Mesendoderm (in vitro differentiated cells): ENCODE data around the gene GAS6.
A peak's percentile ranks its signal among the peaks of the same experiment; 100 is the strongest.

Experiments used
- DNase-seq: peaks from one replicate; pipeline ENCODE4 v3.0.0; 2013
- H2AK5ac ChIP-seq: 2 replicates; pipeline ENCODE4 v1.6.1; 2013; ENCODE audit warnings: low read length, inconsistent platforms
- H2BK120ac ChIP-seq: 2 replicates; pipeline ENCODE4 v1.6.1; 2013; ENCODE audit warnings: low read depth, mild to moderate bottlenecking, low read length, moderate library complexity, mixed read lengths
- H2BK15ac ChIP-seq: replicated peaks from 2 replicates; pipeline ENCODE4 v1.6.1; 2013; ENCODE audit warnings: low read depth, mild to moderate bottlenecking, moderate library complexity
- H2BK5ac ChIP-seq: 2 replicates; pipeline ENCODE4 v1.6.1; 2013; ENCODE audit warnings: low read length, inconsistent platforms
- H3K18ac ChIP-seq: 2 replicates; pipeline ENCODE4 v1.6.1; 2013; ENCODE audit warnings: mild to moderate bottlenecking, low read length, mixed read lengths
- H3K23ac ChIP-seq: one replicate; pipeline ENCODE4 v1.6.1; 2013; ENCODE audit warnings: low read length
- H3K27ac ChIP-seq: 2 replicates; pipeline ENCODE4 v1.5.1; 2013; ENCODE audit warnings: low read depth, mild to moderate bottlenecking, inconsistent platforms, low read length, moderate library complexity
- H3K27me3 ChIP-seq: 2 replicates; pipeline ENCODE4 v1.6.1; 2013; ENCODE audit warnings: low read length, control low read depth, mild to moderate bottlenecking, inconsistent platforms; ENCODE audit not compliant: insufficient read depth, poor library complexity
- H3K36me3 ChIP-seq: 2 replicates; pipeline ENCODE4 v1.6.1; 2013; ENCODE audit warnings: low read length, inconsistent platforms; ENCODE audit not compliant: control insufficient read depth, insufficient read depth
- H3K4ac ChIP-seq: one replicate; pipeline ENCODE4 v1.6.1; 2013; ENCODE audit warnings: low read depth, mild to moderate bottlenecking, low read length, moderate library complexity
- H3K4me1 ChIP-seq: 2 replicates; pipeline ENCODE4 v1.6.1; 2013; ENCODE audit warnings: low read depth, low read length, inconsistent platforms; ENCODE audit not compliant: control insufficient read depth
- H3K4me2 ChIP-seq: 2 replicates; pipeline ENCODE4 v1.6.1; 2013; ENCODE audit warnings: low read length
- H3K4me3 ChIP-seq: 2 replicates; pipeline ENCODE4 v1.5.1; 2013; ENCODE audit warnings: mild to moderate bottlenecking, low read length
- H3K56ac ChIP-seq: one replicate; pipeline ENCODE4 v1.6.1; 2013; ENCODE audit warnings: low read length
- H3K79me1 ChIP-seq: 2 replicates; pipeline ENCODE4 v1.6.1; 2013; ENCODE audit warnings: low read length, inconsistent platforms
- H3K79me2 ChIP-seq: 2 replicates; pipeline ENCODE4 v1.6.1; 2013; ENCODE audit warnings: mild to moderate bottlenecking, low read length; ENCODE audit not compliant: control insufficient read depth, insufficient read depth
- H3K9ac ChIP-seq: 2 replicates; pipeline ENCODE4 v1.6.1; 2013; ENCODE audit warnings: low read length, inconsistent platforms
- H4K5ac ChIP-seq: one replicate; pipeline ENCODE4 v1.6.1; 2013; ENCODE audit warnings: low read length
- H4K8ac ChIP-seq: one replicate; pipeline ENCODE4 v1.6.1; 2013; ENCODE audit warnings: low read depth, mild to moderate bottlenecking, control low read depth, low read length, moderate library complexity
- WGBS: extraction: QIAGEN DNeasy Blood & Tissue Kit; methylation state at CpG from one replicate; pipeline ENCODE4 v1.1.7; 2013; ENCODE audit warnings: low lambda C conversion rate, missing lambda C conversion rate; ENCODE audit not compliant: insufficient coverage; ENCODE audit errors: extremely low coverage; 5-methylcytosine and 5-hydroxymethylcytosine counted together

The GAS6 gene

DNA sequence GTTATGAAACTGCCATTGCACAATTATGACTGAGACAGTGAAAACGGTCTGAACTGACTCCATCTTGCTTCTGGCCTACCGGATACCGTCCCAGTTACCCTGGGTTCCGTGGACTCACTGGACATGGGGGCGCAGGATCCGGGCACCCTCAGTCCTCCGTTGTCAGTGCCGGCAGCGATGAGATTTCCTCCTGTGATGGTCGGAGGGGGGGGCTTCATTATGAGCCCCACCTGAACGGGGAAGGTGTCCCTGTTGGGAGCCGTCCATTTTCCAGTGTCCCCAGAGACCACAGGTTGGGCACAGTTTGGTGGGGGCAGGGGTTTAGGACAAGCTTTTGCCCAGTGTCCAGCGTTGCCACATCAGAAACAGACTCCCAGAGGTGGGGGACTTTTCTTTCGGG is 81.4 kb downstream of the GAS6 start:
- no peak overlapping the region for H3K18ac ChIP-seq
- H3K79me1 ChIP-seq, result no peaks in the 10 kb centered on the region
- H2BK120ac ChIP-seq, result no peak overlapping the region
- H4K5ac ChIP-seq, result no peak overlapping the region
- H3K23ac ChIP-seq, result no peak overlapping the region
- H2BK5ac ChIP-seq, result no peak overlapping the region
- no peak for DNase-seq
- H3K36me3 ChIP-seq, result no peaks in the 10 kb centered on the region
- H3K4me2 ChIP-seq, result no peak overlapping the region
- no peak overlapping the region for H3K4me3 ChIP-seq
- no peak overlapping the region for H3K56ac ChIP-seq
- no peaks in the 10 kb centered on the region for H3K79me2 ChIP-seq
- no peak overlapping the region for H2AK5ac ChIP-seq
- H3K27ac ChIP-seq, result no peak overlapping the region
- no CpG with 5 or more reads among the region's 14 CpGs for WGBS
- H3K9ac ChIP-seq, result no peak overlapping the region
- H3K4ac ChIP-seq, result no peak overlapping the region
- no peak overlapping the region for H4K8ac ChIP-seq
- H3K4me1 ChIP-seq, result no peaks in the 10 kb centered on the region
- H2BK15ac ChIP-seq, result no peak overlapping the region
- H3K27me3 ChIP-seq, result no peaks in the 10 kb centered on the region

DNA sequence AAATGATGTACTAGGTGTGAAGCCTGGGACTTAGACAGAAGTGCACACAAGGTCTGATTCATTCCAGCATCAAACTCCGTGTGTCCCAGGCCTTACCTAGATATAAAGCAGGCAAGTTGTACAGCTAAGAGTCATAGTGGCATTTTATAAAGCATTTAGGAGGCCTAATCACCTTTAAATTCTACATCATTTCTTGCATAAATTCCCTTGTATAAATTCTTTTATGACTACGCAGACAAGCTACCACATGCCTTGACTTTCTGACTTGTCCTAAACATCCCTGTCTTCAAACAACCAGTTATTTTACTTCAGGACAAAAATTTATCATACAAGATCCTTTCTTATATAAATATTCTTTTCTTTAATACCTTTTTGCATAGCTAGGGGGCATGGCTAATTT is 82.3 kb downstream of the GAS6 start:
- no CpG with 5 or more reads among the region's 2 CpGs for WGBS
- Histone ChIP-seq H3K27ac (no peak overlapping the region), H3K79me2 (no peaks in the 10 kb centered on the region), H3K23ac (no peak overlapping the region), H3K4ac (no peak overlapping the region), H3K4me2 (no peak overlapping the region), H2BK5ac (no peak overlapping the region), H3K79me1 (no peaks in the 10 kb centered on the region), H3K36me3 (no peaks in the 10 kb centered on the region), H3K27me3 (no peaks in the 10 kb centered on the region), H2BK15ac (no peak overlapping the region), H4K5ac (no peak overlapping the region), H3K56ac (no peak overlapping the region), H3K9ac (no peak overlapping the region), H3K18ac (no peak overlapping the region), H3K4me1 (no peaks in the 10 kb centered on the region), H4K8ac (no peak overlapping the region), H2BK120ac (no peak overlapping the region), H3K4me3 (no peak overlapping the region), H2AK5ac (no peak overlapping the region)
- no peak for DNase-seq

DNA sequence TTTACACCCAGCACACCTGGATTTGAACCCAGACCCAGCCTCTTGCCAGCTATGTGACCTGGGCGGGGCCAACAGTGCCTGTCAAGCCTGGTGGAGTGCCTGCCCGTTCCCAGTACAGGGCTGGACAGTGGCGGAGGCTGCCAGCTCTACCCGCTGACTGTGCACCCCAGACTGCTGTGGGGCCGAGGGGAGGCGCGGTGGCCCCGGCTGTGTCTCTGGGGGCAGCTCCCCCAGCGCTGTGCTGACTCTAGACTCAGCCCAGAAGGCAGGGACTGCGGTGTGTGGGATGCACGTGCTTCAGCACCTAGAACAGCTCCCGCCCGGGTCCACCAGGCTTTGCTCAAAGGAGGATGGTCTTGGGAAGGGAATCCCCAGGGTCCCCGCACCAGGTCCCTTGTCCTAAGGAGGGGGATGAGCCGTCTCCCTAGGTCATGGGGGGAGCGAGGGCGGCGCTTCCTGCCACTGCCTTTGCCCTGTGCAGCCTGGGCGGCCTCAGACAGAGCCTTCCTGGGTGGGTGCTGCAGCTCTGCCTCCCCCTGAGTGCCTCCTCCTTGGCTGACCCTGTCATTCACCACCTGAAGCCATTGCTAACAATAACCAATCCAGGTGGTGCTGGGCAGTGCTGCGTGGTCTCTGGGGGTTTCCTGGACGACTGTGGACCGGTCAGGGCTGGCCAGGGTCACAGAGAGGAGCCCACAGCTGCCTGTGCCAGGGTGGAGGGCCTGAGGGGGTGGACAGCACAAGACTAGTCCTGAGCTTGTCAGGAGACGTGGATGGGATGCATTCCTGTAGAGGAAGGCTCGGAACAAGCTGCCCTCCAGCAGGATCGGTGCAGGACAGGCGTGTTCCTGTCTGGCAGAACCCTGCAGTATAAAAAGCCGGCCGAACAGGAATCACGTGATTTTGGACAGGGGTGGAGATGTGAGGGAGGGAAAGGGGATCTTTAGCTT is 86.3 kb downstream of the GAS6 start:
- Histone ChIP-seq H4K5ac (no peak overlapping the region), H3K36me3 (no peaks in the 10 kb centered on the region), H3K79me2 (no peaks in the 10 kb centered on the region), H3K4me2 (no peak overlapping the region), H3K56ac (no peak overlapping the region), H3K4ac (no peak overlapping the region), H4K8ac (no peak overlapping the region), H3K27ac (no peak overlapping the region), H2AK5ac (no peak overlapping the region), H3K79me1 (no peaks in the 10 kb centered on the region), H2BK5ac (no peak overlapping the region), H3K4me3 (no peak overlapping the region), H2BK120ac (no peak overlapping the region), H3K9ac (no peak overlapping the region), H3K18ac (no peak overlapping the region), H2BK15ac (no peak overlapping the region), H3K27me3 (no peaks in the 10 kb centered on the region), H3K4me1 (no peaks in the 10 kb centered on the region), H3K23ac (no peak overlapping the region)
- DNase-seq, result peak; percentile 69
- WGBS, result no CpG with 5 or more reads among the region's 29 CpGs

DNA sequence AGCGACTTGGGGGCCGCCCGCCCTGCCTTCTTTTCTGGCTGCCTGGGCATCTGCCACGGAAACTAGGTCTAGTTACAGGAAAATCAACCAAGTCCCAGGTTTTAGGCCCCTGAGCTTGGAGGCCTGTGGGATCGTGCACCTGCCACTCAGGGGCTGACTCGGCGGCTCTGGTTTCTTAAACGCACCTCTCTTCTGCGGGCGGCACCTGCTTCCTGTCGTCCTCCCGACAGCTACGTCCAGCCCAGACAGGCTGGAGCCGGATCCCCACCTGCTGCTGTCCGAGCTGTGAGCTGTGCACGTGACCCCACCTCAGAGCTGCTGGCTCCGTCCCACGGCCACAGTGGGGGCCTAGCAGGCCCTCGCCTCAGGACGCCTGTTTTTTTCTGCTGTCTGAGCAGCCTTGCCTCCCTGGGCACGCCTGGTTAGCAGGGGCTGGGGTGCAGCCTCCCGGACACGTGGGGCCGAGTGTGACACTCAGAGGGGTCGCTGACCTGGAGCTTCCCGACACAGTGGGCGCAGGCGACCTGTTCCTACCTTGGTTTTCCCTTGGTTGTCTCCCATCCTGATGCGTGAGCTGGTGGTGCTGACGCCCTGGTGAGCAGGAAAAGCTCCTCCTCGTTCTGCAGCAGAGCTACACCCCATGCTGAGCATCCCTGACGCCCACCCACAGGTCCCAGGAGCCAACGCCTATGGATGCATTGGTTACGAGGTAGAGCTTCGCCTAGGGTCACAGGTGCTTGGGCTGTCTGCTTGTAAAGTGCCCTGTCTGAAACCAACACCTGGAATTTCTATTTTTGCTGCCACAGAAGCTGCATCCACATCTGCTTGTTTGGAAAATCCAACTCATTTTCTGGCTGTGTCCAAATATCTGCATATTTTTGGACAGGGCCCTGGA is 87.4 kb downstream of the GAS6 start:
- Histone ChIP-seq H3K23ac (no peak overlapping the region), H3K56ac (no peak overlapping the region), H2BK120ac (no peak overlapping the region), H3K4me3 (no peak overlapping the region), H3K27ac (no peak overlapping the region), H2BK5ac (no peak overlapping the region), H4K8ac (no peak overlapping the region), H3K36me3 (no peaks in the 10 kb centered on the region), H2AK5ac (no peak overlapping the region), H2BK15ac (no peak overlapping the region), H3K79me2 (no peaks in the 10 kb centered on the region), H3K4ac (no peak overlapping the region), H3K9ac (no peak overlapping the region), H3K18ac (no peak overlapping the region), H3K4me1 (no peaks in the 10 kb centered on the region), H4K5ac (no peak overlapping the region), H3K27me3 (no peaks in the 10 kb centered on the region), H3K79me1 (no peaks in the 10 kb centered on the region), H3K4me2 (no peak overlapping the region)
- no CpG with 5 or more reads among the region's 35 CpGs for WGBS
- no peak for DNase-seq

DNA sequence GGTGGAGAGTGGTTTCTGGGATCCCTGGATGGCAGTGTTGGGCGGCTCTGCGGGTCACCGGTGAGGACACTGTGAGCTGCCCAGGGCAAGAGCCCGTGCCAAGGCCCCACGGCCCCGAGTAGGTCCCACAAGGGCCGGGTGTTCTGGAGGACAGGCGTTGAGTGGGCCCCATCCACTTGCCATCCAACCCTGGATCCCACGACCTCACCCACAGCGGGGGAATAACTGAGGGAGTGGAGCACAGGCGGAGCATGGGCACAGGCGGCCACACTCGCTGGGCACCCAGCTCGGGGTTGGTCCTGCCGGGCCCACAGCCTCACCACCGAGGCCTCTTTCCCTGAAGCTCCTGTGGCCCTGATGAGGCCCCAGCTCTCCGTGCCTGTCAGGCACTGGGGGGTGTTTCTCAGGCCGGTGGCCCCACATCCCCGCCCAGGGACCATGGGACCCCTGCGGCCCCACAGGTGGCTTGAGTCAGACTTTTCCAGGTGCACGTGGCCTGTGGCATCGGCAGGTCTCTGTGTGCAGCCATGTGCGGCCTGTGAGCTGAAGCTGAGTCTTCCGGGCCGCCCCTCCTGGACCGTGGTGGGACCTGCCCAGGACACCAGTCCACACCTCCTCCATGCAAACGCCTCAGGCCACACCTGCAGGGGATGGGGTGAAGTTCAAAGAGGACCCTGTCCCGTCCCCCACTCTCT is 88.3 kb downstream of the GAS6 start:
- no peaks in the 10 kb centered on the region for H3K4me1 ChIP-seq
- H3K4me3 ChIP-seq, result no peak overlapping the region
- no peak overlapping the region for H4K8ac ChIP-seq
- WGBS, result no CpG with 5 or more reads among the region's 28 CpGs
- H3K4ac ChIP-seq, result no peak overlapping the region
- no peak overlapping the region for H2BK15ac ChIP-seq
- H2BK5ac ChIP-seq, result no peak overlapping the region
- no peaks in the 10 kb centered on the region for H3K79me1 ChIP-seq
- H2AK5ac ChIP-seq, result no peak overlapping the region
- H3K18ac ChIP-seq, result no peak overlapping the region
- no peaks in the 10 kb centered on the region for H3K79me2 ChIP-seq
- H3K36me3 ChIP-seq, result no peaks in the 10 kb centered on the region
- H3K23ac ChIP-seq, result no peak overlapping the region
- H3K4me2 ChIP-seq, result no peak overlapping the region
- H4K5ac ChIP-seq, result no peak overlapping the region
- H3K27ac ChIP-seq, result no peak overlapping the region
- no peak overlapping the region for H2BK120ac ChIP-seq
- no peak overlapping the region for H3K56ac ChIP-seq
- no peaks in the 10 kb centered on the region for H3K27me3 ChIP-seq
- no peak for DNase-seq
- H3K9ac ChIP-seq, result no peak overlapping the region
